ENCODE results near the gene PEX26. TPM values are rescaled to one million over a fixed set of nuclear protein-coding genes. Genes with fewer than 3 reads are reported as not detected.

The PEX26 gene
- polyA plus RNA-seq, 1 donor (not counting 4 experiments of a cell fraction or from before 2014, with no cell fraction given): 23.0 TPM

DNA sequence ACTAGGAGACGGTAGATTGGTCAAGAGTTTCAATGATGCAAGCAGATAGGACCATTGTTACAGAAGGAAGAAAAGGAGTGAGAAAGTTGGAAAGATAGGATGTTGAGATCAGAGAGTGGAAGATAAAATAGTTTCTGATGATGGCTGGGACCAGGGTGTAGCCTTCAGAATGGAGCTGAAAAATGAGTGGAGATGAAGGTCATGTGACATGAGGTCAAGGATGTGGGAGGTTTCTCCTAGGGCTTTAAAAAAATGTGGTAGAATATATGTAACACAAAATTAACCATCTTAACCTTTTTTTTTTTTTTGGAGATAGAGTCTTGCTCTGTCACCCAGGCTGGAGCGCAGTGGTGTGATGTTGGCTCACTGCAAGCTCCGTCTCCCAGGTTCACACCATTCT, 18.3 kb upstream of the PEX26 start:
- Histone ChIP-seq H3K9me1 (ENCODE audit: control insufficient read depth, extremely low read depth, insufficient read depth, low read length) (no peaks in the 10 kb centered on the region), H3K36me3 (ENCODE audit: control insufficient read depth in 2 of 2, extremely low read depth in 1 of 2, insufficient read depth in 2 of 2, low read length in 2 of 2) (no peaks in the 10 kb centered on the region), H3K4me2 (ENCODE audit: control insufficient read depth, extremely low read depth, insufficient read depth, low read depth, low read length) (no peak overlapping the region), H3K27ac (ENCODE audit: control insufficient read depth, insufficient read depth, low read length) (no peak overlapping the region), H3K9ac (ENCODE audit: control insufficient read depth, extremely low read depth, insufficient read depth, low read length) (no peak overlapping the region), H2AFZ (ENCODE audit: control insufficient read depth, low read length) (no peak overlapping the region), H3K9me3 (ENCODE audit: control insufficient read depth, low read depth, low read length) (no peaks in the 10 kb centered on the region), H3K79me2 (ENCODE audit: control insufficient read depth, insufficient read depth, low read length) (no peaks in the 10 kb centered on the region), H4K20me1 (ENCODE audit: control insufficient read depth, extremely low read depth, insufficient read depth, low read length) (no peaks in the 10 kb centered on the region), H3K4me3 (ENCODE audit: control insufficient read depth in 2 of 3, extremely low read depth in 1 of 3, insufficient read depth in 2 of 3, low read depth in 1 of 3, low read length in 3 of 3) (no peak overlapping the region), H3K27me3 (ENCODE audit: control insufficient read depth, extremely low read depth, insufficient read depth, low read length) (no peaks in the 10 kb centered on the region), H3K4me1 (ENCODE audit: control insufficient read depth, extremely low read depth, insufficient read depth, low read length) (peaks cover 57% of the 10 kb centered on the region)
- FAIRE-seq: no peak
- dilution Hi-C loops (cut with MboI; ENCODE audit: extremely low pct_ligation_motif_present, low sequenced_read_pairs): no loop called here
- no peak for DNase-seq (ENCODE audit: low read depth, low spot score)
- TF ChIP-seq EZH2 (IDR thresholded peaks at IDR 0.05; ENCODE audit: low read length): no peak
- TF ChIP-seq, protein P1, sequence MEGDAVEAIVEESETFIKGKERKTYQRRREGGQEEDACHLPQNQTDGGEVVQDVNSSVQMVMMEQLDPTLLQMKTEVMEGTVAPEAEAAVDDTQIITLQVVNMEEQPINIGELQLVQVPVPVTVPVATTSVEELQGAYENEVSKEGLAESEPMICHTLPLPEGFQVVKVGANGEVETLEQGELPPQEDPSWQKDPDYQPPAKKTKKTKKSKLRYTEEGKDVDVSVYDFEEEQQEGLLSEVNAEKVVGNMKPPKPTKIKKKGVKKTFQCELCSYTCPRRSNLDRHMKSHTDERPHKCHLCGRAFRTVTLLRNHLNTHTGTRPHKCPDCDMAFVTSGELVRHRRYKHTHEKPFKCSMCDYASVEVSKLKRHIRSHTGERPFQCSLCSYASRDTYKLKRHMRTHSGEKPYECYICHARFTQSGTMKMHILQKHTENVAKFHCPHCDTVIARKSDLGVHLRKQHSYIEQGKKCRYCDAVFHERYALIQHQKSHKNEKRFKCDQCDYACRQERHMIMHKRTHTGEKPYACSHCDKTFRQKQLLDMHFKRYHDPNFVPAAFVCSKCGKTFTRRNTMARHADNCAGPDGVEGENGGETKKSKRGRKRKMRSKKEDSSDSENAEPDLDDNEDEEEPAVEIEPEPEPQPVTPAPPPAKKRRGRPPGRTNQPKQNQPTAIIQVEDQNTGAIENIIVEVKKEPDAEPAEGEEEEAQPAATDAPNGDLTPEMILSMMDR (optimal IDR thresholded peaks at IDR 0.05 in 1 of 3, IDR thresholded peaks at IDR 0.05 in 1 of 3, conservative IDR thresholded peaks at IDR 0.05 in 1 of 3; ENCODE audit: extremely low read depth in 1 of 3, insufficient read depth in 2 of 3, low read length in 3 of 3): no peak

DNA sequence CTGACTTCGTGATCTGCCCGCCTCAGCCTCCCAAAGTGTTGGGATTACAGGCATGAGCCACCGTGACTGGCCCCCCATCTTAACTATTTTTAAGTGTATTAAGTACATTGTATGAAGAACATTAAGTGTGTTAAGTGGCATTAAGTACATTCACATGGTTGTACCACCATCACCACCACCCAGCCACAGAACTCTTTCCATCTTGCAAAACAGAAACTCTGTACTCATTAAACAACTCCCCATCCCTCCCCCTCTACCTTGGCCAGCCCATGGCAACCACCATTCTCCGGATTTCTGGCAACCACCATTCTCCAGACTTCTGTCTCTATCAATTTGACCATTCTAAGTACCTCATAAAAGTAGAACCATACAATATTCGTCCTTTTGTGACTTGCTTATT, 17.8 kb upstream of the PEX26 start:
- Histone ChIP-seq H2AFZ (ENCODE audit: control insufficient read depth, low read length) (no peak overlapping the region), H3K4me3 (ENCODE audit: control insufficient read depth in 2 of 3, extremely low read depth in 1 of 3, insufficient read depth in 2 of 3, low read depth in 1 of 3, low read length in 3 of 3) (no peak overlapping the region), H3K36me3 (ENCODE audit: control insufficient read depth in 2 of 2, extremely low read depth in 1 of 2, insufficient read depth in 2 of 2, low read length in 2 of 2) (no peaks in the 10 kb centered on the region), H3K9me1 (ENCODE audit: control insufficient read depth, extremely low read depth, insufficient read depth, low read length) (no peaks in the 10 kb centered on the region), H3K9me3 (ENCODE audit: control insufficient read depth, low read depth, low read length) (no peaks in the 10 kb centered on the region), H4K20me1 (ENCODE audit: control insufficient read depth, extremely low read depth, insufficient read depth, low read length) (no peaks in the 10 kb centered on the region), H3K27me3 (ENCODE audit: control insufficient read depth, extremely low read depth, insufficient read depth, low read length) (no peaks in the 10 kb centered on the region), H3K79me2 (ENCODE audit: control insufficient read depth, insufficient read depth, low read length) (no peaks in the 10 kb centered on the region), H3K4me2 (ENCODE audit: control insufficient read depth, extremely low read depth, insufficient read depth, low read depth, low read length) (no peak overlapping the region), H3K4me1 (ENCODE audit: control insufficient read depth, extremely low read depth, insufficient read depth, low read length) (peaks cover 60% of the 10 kb centered on the region), H3K27ac (ENCODE audit: control insufficient read depth, insufficient read depth, low read length) (no peak overlapping the region), H3K9ac (ENCODE audit: control insufficient read depth, extremely low read depth, insufficient read depth, low read length) (no peak overlapping the region)
- no peak for FAIRE-seq
- no peak for DNase-seq (ENCODE audit: low read depth, low spot score)
- dilution Hi-C loops (cut with MboI; ENCODE audit: extremely low pct_ligation_motif_present, low sequenced_read_pairs): no loop called here
- TF ChIP-seq EZH2 (IDR thresholded peaks at IDR 0.05; ENCODE audit: low read length): no peak
- TF ChIP-seq, protein P1 (optimal IDR thresholded peaks at IDR 0.05 in 1 of 3, IDR thresholded peaks at IDR 0.05 in 1 of 3, conservative IDR thresholded peaks at IDR 0.05 in 1 of 3; ENCODE audit: extremely low read depth in 1 of 3, insufficient read depth in 2 of 3, low read length in 3 of 3): no peak

Data from keratinocyte (primary cell).